GM21528 (cell line): ENCODE results near the gene OR56B4.
"Not testable (repeated sequence)": the region's sequence is repeated elsewhere in the genome, so short reads cannot be mapped to it uniquely, and the experiment has no call there.

Source experiments
- ATAC-seq: cut with Tn5 transposase; IDR thresholded peaks from one replicate; pipeline ENCODE4 v1.9.1; 2021; ENCODE audit warnings: mild to moderate bottlenecking, moderate library complexity; ENCODE audit not compliant: unreplicated experiment, low FRiP score

OR56B4 gene

DNA sequence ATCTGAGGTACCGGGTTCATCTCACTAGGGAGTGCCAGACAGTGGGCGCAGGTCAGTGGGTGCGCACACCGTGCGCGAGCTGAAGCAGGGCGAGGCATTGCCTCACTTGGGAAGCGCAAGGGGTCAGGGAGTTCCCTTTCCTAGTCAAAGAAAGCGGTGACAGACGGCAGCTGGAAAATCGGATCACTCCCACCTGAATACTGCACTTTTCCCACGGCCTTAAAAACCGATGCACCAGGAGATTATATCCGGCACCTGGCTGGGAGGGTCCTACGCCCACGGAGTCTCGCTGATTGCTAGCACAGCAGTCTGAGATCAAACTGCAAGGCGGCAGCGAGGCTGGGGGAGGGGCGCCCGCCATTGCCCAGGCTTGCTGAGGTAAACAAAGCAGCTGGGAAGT is 36.3 kb downstream of the OR56B4 start:
- ATAC-seq, result not testable (repeated sequence)

DNA sequence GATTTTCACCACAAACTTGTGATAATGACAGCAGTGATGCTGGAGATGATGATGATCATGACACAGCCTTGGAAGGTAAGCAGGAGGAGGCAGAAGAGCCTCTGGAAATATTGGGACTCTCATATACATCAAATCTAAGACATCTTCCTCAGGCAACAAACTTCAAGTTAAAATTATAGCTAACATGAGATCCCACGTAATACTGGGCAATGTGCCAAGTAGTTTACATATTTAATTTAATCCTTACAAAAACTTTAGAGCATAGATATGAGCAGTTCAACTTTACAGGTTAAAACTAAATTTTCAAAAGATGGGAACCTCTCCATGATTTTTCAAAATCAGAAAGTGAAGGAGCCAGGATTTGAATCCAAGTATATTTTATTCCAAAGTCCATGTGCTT is 43.6 kb downstream of the OR56B4 start:
- ATAC-seq, result no peak

DNA sequence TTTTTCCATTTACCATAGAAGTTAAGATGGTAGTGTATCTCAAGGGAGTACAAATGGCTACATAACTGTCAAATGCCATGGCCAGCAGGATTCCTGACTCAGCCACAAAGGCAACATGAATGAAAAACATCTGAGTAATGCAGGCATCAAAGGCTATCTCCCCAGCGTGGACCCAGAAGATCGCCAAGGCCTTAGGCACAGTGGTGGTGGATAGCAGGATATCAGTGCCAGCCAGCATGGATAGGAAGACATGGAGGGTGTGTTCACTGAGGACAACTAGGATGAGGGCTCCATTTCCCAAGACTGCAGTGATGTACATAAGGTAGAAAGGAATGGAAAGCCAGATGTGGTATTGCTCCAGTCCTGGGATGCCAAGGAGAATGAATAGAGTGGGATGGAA is 44.6 kb downstream of the OR56B4 start:
- ATAC-seq, result no peak

DNA sequence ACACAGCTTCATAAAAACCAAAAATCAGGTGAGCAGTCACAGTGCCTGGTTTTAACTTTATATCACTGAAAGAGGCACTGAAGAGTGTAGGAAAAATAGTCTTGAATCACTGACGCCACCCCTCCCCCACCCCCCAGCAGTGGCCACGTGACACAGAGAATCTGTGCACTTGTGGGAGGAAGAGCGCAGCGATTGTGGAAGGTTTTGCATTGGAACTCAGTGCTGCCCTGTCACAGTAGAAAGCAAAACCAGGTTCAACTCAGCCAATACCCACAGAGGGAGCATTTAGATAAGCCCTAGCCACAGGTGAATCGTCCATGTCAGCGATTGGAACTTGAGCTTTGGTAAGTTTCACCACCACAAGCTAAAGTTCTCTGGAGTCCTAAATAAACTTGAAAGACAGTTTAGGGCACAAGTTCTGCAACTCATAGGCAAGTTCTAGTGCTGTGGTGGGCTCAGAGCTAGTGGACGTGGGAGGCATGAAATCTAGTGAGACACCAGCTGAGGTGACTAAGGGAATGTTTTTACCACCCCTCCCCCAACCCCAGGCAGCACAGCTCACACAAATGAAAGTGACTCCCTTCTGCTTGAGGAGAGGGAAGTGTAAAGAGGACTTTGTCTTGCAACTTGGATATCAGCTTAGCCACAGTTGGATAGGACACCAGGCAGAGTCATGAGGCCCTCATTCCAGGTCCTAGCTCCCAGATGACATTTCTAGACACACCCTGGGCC is 49.3 kb downstream of the OR56B4 start:
- no peak for ATAC-seq
